HL-60 (cell line): ENCODE measurements around the gene MYOF.
"Not testable (repeated sequence)": the region's sequence is repeated elsewhere in the genome, so short reads cannot be mapped to it uniquely, and the experiment has no call there.

ENCODE experiments used
- CTCF ChIP-seq: IDR thresholded peaks from one replicate; pipeline ENCODE4 v1.5.1; 2011; ENCODE audit warnings: low read length, control low read depth, inconsistent platforms; ENCODE audit not compliant: insufficient read depth
- GABPA ChIP-seq: IDR thresholded peaks from 2 replicates; pipeline ENCODE4 v1.6.1; 2012; ENCODE audit warnings: low read depth
- POLR2AphosphoS5 ChIP-seq: IDR thresholded peaks from 2 replicates; pipeline ENCODE4 v1.6.1; 2012; ENCODE audit warnings: low read depth
- TF ChIP-seq, protein P1 (sequence below): IDR thresholded peaks from 2 replicates; pipeline ENCODE4 v1.6.1; 2012; ENCODE audit warnings: low read depth; ENCODE audit not compliant: insufficient replicate concordance

GRCh38 chr10:93442721-93443120 lies 39.4 kb downstream of the MYOF start:
- not testable (repeated sequence) for TF ChIP-seq CTCF, GABPA, POLR2AphosphoS5
- TF ChIP-seq, protein P1, sequence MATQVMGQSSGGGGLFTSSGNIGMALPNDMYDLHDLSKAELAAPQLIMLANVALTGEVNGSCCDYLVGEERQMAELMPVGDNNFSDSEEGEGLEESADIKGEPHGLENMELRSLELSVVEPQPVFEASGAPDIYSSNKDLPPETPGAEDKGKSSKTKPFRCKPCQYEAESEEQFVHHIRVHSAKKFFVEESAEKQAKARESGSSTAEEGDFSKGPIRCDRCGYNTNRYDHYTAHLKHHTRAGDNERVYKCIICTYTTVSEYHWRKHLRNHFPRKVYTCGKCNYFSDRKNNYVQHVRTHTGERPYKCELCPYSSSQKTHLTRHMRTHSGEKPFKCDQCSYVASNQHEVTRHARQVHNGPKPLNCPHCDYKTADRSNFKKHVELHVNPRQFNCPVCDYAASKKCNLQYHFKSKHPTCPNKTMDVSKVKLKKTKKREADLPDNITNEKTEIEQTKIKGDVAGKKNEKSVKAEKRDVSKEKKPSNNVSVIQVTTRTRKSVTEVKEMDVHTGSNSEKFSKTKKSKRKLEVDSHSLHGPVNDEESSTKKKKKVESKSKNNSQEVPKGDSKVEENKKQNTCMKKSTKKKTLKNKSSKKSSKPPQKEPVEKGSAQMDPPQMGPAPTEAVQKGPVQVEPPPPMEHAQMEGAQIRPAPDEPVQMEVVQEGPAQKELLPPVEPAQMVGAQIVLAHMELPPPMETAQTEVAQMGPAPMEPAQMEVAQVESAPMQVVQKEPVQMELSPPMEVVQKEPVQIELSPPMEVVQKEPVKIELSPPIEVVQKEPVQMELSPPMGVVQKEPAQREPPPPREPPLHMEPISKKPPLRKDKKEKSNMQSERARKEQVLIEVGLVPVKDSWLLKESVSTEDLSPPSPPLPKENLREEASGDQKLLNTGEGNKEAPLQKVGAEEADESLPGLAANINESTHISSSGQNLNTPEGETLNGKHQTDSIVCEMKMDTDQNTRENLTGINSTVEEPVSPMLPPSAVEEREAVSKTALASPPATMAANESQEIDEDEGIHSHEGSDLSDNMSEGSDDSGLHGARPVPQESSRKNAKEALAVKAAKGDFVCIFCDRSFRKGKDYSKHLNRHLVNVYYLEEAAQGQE: not testable (repeated sequence)
